ENCODE measurements around the gene CRK. TPM values are rescaled to one million over a fixed set of nuclear protein-coding genes. Genes with fewer than 3 reads are reported as not detected.
"Not testable (repeated sequence)": the region's sequence is repeated elsewhere in the genome, so short reads cannot be mapped to it uniquely, and the experiment has no call there.

The CRK gene
- total RNA-seq, 1 experiment from 2014 or later: 72.3 TPM

GRCh38 chr17:1452836-1453235 lies 3.2 kb downstream of the CRK start:
- peaks cover 19% of the 10 kb centered on the region for H3K4me1 ChIP-seq
- H3K9me3 Mint-ChIP-seq (ENCODE audit: unreplicated experiment): no peaks in the 10 kb centered on the region
- H3K4me3 ChIP-seq (ENCODE audit: low read depth, low read length): no peak overlapping the region
- no peaks in the 10 kb centered on the region; the same call in 1 of the 2 replicates for H3K36me3 ChIP-seq (ENCODE audit: control insufficient read depth, insufficient read depth, low read length)
- no peaks in the 10 kb centered on the region for H3K27me3 Mint-ChIP-seq (ENCODE audit: insufficient read depth, unreplicated experiment)
- BruUV-seq (replicated peaks): no TSS peak
- H3K27me3 ChIP-seq (replicated peaks; ENCODE audit: control insufficient read depth, insufficient read depth, low read length): no peaks in the 10 kb centered on the region
- peaks cover 88% of the 10 kb centered on the region for H3K36me3 Mint-ChIP-seq (ENCODE audit: insufficient read depth, unreplicated experiment)
- no peak for TF ChIP-seq CTCF (IDR thresholded peaks at IDR 0.05; ENCODE audit: insufficient read depth in 1 of 2, low read depth in 1 of 2, low read length in 1 of 2, severe bottlenecking in 1 of 2, unreplicated experiment in 1 of 2)
- H3K4me1 Mint-ChIP-seq (ENCODE audit: low read depth, unreplicated experiment): peaks cover 24% of the 10 kb centered on the region
- DNase-seq: no peak
- H3K27ac Mint-ChIP-seq (ENCODE audit: unreplicated experiment): no peak overlapping the region
- CTCF ChIA-PET: interaction anchor here (4.1 kb wide), 1 partner anchor 63 kb away, joined by 17 read pairs; the partner anchor contains the start of gene INPP5K
- POLR2A ChIA-PET: no interaction called here
- no peak overlapping the region for H3K4me3 Mint-ChIP-seq (ENCODE audit: unreplicated experiment)
- no peaks in the 10 kb centered on the region for H3K9me3 ChIP-seq
- intact Hi-C loops (cut with micrococcal nuclease; ENCODE audit: unreplicated experiment): loop anchor here (10.0 kb wide), 1 partner anchor 172 kb away; the partner anchor contains the start of gene SLC43A2

GRCh38 chr17:1450261-1450660 lies 5.8 kb downstream of the CRK start:
- intact Hi-C loops (cut with micrococcal nuclease; ENCODE audit: unreplicated experiment): loop anchor here (10.0 kb wide), 1 partner anchor 175 kb away; the partner anchor contains the start of gene SLC43A2

DNA sequence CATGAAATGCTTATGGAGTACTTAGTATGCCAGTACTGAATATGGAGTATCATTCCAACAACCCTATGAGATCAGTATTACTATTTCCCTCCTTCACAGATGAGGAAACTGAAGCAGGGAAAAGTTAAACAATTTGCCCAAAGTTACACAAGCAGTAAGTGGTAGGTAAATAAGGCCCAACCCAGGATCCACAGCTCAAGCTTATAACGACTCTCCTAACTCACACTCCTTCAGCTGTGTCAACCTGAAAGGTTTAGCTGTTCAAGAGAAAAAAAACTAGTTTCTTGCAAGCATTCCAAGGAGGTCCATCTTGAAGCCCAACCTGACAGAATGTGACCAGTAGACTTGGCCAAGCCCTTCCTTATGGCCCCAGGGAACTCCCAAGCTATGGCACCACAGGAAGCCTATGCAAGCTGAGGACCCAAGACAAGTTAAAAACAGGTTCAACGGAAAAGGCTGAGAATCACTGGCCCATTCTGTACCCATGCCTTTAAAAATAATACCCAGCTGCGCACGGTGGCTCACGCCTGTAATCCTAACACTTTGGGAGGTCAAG lies 6.5 kb downstream of the CRK start:
- no peak overlapping the region for H3K4me3 Mint-ChIP-seq (ENCODE audit: unreplicated experiment)
- peaks cover 11% of the 10 kb centered on the region for H3K4me1 Mint-ChIP-seq (ENCODE audit: low read depth, unreplicated experiment)
- peaks cover 15% of the 10 kb centered on the region for H3K4me1 ChIP-seq
- no peaks in the 10 kb centered on the region for H3K27me3 Mint-ChIP-seq (ENCODE audit: insufficient read depth, unreplicated experiment)
- no peaks in the 10 kb centered on the region for H3K9me3 ChIP-seq
- no peaks in the 10 kb centered on the region; the same call in 1 of the 2 replicates for H3K36me3 ChIP-seq (ENCODE audit: control insufficient read depth, insufficient read depth, low read length)
- peak overlapping the region; percentile 67 for H3K27ac Mint-ChIP-seq (ENCODE audit: unreplicated experiment)
- no peaks in the 10 kb centered on the region for H3K27me3 ChIP-seq (replicated peaks; ENCODE audit: control insufficient read depth, insufficient read depth, low read length)
- intact Hi-C loops (cut with micrococcal nuclease; ENCODE audit: unreplicated experiment): no loop called here
- ChIA-PET POLR2A (no interaction called here), CTCF (no interaction called here)
- no peaks in the 10 kb centered on the region for H3K9me3 Mint-ChIP-seq (ENCODE audit: unreplicated experiment)
- no peak for TF ChIP-seq CTCF (IDR thresholded peaks at IDR 0.05; ENCODE audit: insufficient read depth in 1 of 2, low read depth in 1 of 2, low read length in 1 of 2, severe bottlenecking in 1 of 2, unreplicated experiment in 1 of 2)
- no peak for DNase-seq
- no TSS peak for BruUV-seq (replicated peaks)
- H3K4me3 ChIP-seq (ENCODE audit: low read depth, low read length): no peak overlapping the region
- peaks cover 79% of the 10 kb centered on the region for H3K36me3 Mint-ChIP-seq (ENCODE audit: insufficient read depth, unreplicated experiment)

More at GRCh38 chr17:1450261-1450660, 5.8 kb downstream of the CRK start:
- Mint-ChIP-seq H3K27ac (ENCODE audit: unreplicated experiment) (peak overlapping the region; percentile 67), H3K36me3 (ENCODE audit: insufficient read depth, unreplicated experiment) (peaks cover 86% of the 10 kb centered on the region), H3K4me1 (ENCODE audit: low read depth, unreplicated experiment) (peaks cover 11% of the 10 kb centered on the region)
- H3K9me3 Mint-ChIP-seq (ENCODE audit: unreplicated experiment); POLR2A ChIA-PET; H3K4me3 Mint-ChIP-seq (ENCODE audit: unreplicated experiment); H3K27me3 ChIP-seq (replicated peaks; ENCODE audit: control insufficient read depth, insufficient read depth, low read length); DNase-seq; H3K9me3 ChIP-seq; H3K4me3 ChIP-seq (ENCODE audit: low read depth, low read length); H3K27me3 Mint-ChIP-seq (ENCODE audit: insufficient read depth, unreplicated experiment); BruUV-seq (replicated peaks); H3K36me3 ChIP-seq (ENCODE audit: control insufficient read depth, insufficient read depth, low read length); CTCF ChIA-PET: not testable (repeated sequence)
- peaks cover 15% of the 10 kb centered on the region for H3K4me1 ChIP-seq

Data from Caco-2 (cell line).